HepG2 (cell line): ENCODE results near the gene ANKRD17. TPM values are rescaled to one million over a fixed set of nuclear protein-coding genes. Genes with fewer than 3 reads are reported as not detected.
"Not testable (repeated sequence)": the region's sequence is repeated elsewhere in the genome, so short reads cannot be mapped to it uniquely, and the experiment has no call there.

Experiments
- ATAC-seq: fragments of 200-7000 bp; cut with Tn5 transposase; 3 replicates; pipeline ENCODE4 v1.9.1; 2020; ENCODE audit warnings: mild to moderate bottlenecking, moderate library complexity
- BruUV-seq: library from RNA; stranded (reverse); fragments of 400-500 nt; replicated peaks from 2 replicates; lab custom pipeline; 2021; lab: Mats Ljungman, UMichigan
- CTCF ChIA-PET: fragments of 300-600 bp; formaldehyde crosslinking; extraction: SDS; loops from one replicate; lab custom pipeline; 2021; ENCODE audit warnings: low total read pairs, inconsistent platforms, low intra/inter-chr PET ratio; lab: Yijun Ruan, JAX
- POLR2A ChIA-PET: fragments of 350-600 bp; sonication (Branson Sonifier 250); formaldehyde crosslinking; loops from one replicate; lab custom pipeline; 2020; ENCODE audit warnings: antibody characterized with exemption, inconsistent platforms; lab: Yijun Ruan, JAX
- DNase-seq: peaks from one replicate; pipeline ENCODE4 v3.0.0-alpha.2; 2015; ENCODE audit warnings: low spot score
- FAIRE-seq: peaks from 3 replicates; lab custom pipeline; 2011; peaks lifted over from hg19 to GRCh38; lab: Jason Lieb, UNC
- H2AFZ ChIP-seq: one replicate; pipeline ENCODE4 v1.6.1; 2011; ENCODE audit warnings: low read length, inconsistent platforms
- H3K27ac ChIP-seq: fragments of 300-600 bp; 3 replicates; pipeline ENCODE4 v1.8.0; 2011; ENCODE audit warnings: mixed run types, mild to moderate bottlenecking, mixed read lengths, low read length, inconsistent platforms; ENCODE audit not compliant: insufficient read depth; ENCODE audit errors: extremely low read length
- H3K27me3 ChIP-seq, 2 experiments: fragments of 200-600 bp in 1 of 2; 2 replicates in 1 of 2; 3 replicates in 1 of 2; pipeline versions ENCODE4 v1.6.0 to v1.8.0; 2011; ENCODE audit warnings: low read length in 2 of 2, mild to moderate bottlenecking in 2 of 2, moderate library complexity in 2 of 2, inconsistent platforms in 1 of 2; ENCODE audit not compliant: insufficient read depth in 2 of 2, control insufficient read depth in 1 of 2
- H3K36me3 ChIP-seq, 2 experiments: fragments of 200-600 bp in 1 of 2; replicated peaks in 1 of 2; 2 replicates in 1 of 2; 3 replicates in 1 of 2; pipeline versions ENCODE4 v1.5.1 to v1.8.0; 2011; ENCODE audit warnings: low read length in 2 of 2, inconsistent platforms in 1 of 2; ENCODE audit not compliant: insufficient read depth in 2 of 2, control insufficient read depth in 1 of 2
- H3K4me1 ChIP-seq: 2 replicates; pipeline ENCODE4 v1.5.1; 2012; ENCODE audit warnings: low read length, inconsistent platforms; ENCODE audit not compliant: insufficient read depth
- H3K4me2 ChIP-seq: 2 replicates; pipeline ENCODE4 v1.6.0; 2011; ENCODE audit warnings: low read depth, low read length, inconsistent platforms
- H3K4me3 ChIP-seq, 3 experiments: fragments of 200-600 bp in 1 of 3; sonication (generic), shearing (Covaris generic) in 1 of 3; replicated peaks in 1 of 3; 2 replicates each; pipeline ENCODE4 v1.5.1; 2011 to 2016; ENCODE audit warnings: low read length in 3 of 3, inconsistent platforms in 2 of 3, low read depth in 2 of 3, mild to moderate bottlenecking in 2 of 3, control low read depth in 1 of 3, mixed read lengths in 1 of 3; ENCODE audit not compliant: insufficient read depth in 1 of 3
- H3K79me2 ChIP-seq: one replicate; pipeline ENCODE4 v1.6.1; 2011; ENCODE audit warnings: low read length, inconsistent platforms; ENCODE audit not compliant: insufficient read depth
- H3K9ac ChIP-seq: 2 replicates; pipeline ENCODE4 v1.6.0; 2011; ENCODE audit warnings: mild to moderate bottlenecking, low read depth, low read length, inconsistent platforms; ENCODE audit not compliant: insufficient read depth
- H3K9me3 ChIP-seq: 2 replicates; pipeline ENCODE4 v1.5.1; 2012; ENCODE audit warnings: mild to moderate bottlenecking, low read length
- H4K20me1 ChIP-seq: 2 replicates; pipeline ENCODE4 v1.6.0; 2011; ENCODE audit warnings: inconsistent platforms, mild to moderate bottlenecking, low read length, moderate library complexity; ENCODE audit not compliant: insufficient read depth
- ASH2L ChIP-seq: fragments of 300-600, 200-600 bp; sonication (generic); IDR thresholded peaks from 2 replicates; pipeline ENCODE4 v1.7.0; 2017; ENCODE audit warnings: low read depth, mild to moderate bottlenecking, moderate library complexity, mixed read lengths, low read length; ENCODE audit not compliant: insufficient read length
- ELF4 ChIP-seq: sonication (generic); formaldehyde crosslinking; IDR thresholded peaks from 2 replicates; pipeline ENCODE4 v1.5.0; 2020; ENCODE audit warnings: missing genetic modification reagents, mild to moderate bottlenecking, moderate library complexity, borderline replicate concordance
- PHB2 ChIP-seq: fragments of 450-650 bp; IDR thresholded peaks from 2 replicates; pipeline ENCODE4 v1.6.1; 2018; ENCODE audit not compliant: partially characterized antibody
- RAD51 ChIP-seq: fragments of 450-650 bp; IDR thresholded peaks from 2 replicates; pipeline ENCODE4 v1.6.1; 2016; ENCODE audit warnings: borderline replicate concordance
- RBM22 ChIP-seq: fragments of 200-400 bp; formaldehyde crosslinking; optimal IDR thresholded peaks from 2 replicates; pipeline ENCODE3; 2017; ENCODE audit warnings: mild to moderate bottlenecking, low read length, moderate library complexity
- ZFP36L1 ChIP-seq: sonication (generic); formaldehyde crosslinking; IDR thresholded peaks from 2 replicates; pipeline ENCODE4 v1.8.0; 2022; ENCODE audit warnings: mild to moderate bottlenecking, missing genetic modification reagents, moderate library complexity
- ZFX ChIP-seq: sonication (generic); formaldehyde crosslinking; IDR thresholded peaks from 2 replicates; pipeline ENCODE4 v1.4.0; 2020; ENCODE audit warnings: mild to moderate bottlenecking, low read depth, missing genetic modification reagents, moderate library complexity
- ZNF225 ChIP-seq: sonication (generic); formaldehyde crosslinking; IDR thresholded peaks from 2 replicates; pipeline ENCODE4 v1.4.0; 2020; ENCODE audit warnings: mild to moderate bottlenecking, missing genetic modification reagents
- ZNF430 ChIP-seq: sonication (generic); formaldehyde crosslinking; IDR thresholded peaks from 2 replicates; pipeline ENCODE4 v1.9.0; 2021; ENCODE audit warnings: mild to moderate bottlenecking, missing genetic modification reagents
- WGBS: methylation state at CpG from one replicate; pipeline ENCODE4 v1.1.6; 2017; ENCODE audit warnings: low lambda C conversion rate; 5-methylcytosine and 5-hydroxymethylcytosine counted together
- in situ Hi-C: cut with HindIII; loops from 2 replicates; pipeline ENCODE4 v1.10.0; 2017; ENCODE audit warnings: low pct_unique_long_range_greater_than_20kb; ENCODE audit not compliant: extremely low pct_ligation_motif_present
- intact Hi-C: fragments of 100-400 bp; cut with micrococcal nuclease; formaldehyde crosslinking; loops from one replicate; pipeline ENCODE4 v1.10.0; 2022; ENCODE audit not compliant: unreplicated experiment
- polyA plus RNA-seq, 8 experiments: library from polyadenylated mRNA; depleted of rRNA in 3 of 8; stranded (reverse) in 7 of 8; unstranded in 1 of 8; fragments of >200 nt; fragmentation: Illumina TruSeq in 4 of 8; extraction: Trizol in 4 of 8; gene quantifications; 2 replicates each; pipeline versions ENCODE4 v1.2.1 to v1.2.3, GENCODE V29; 2011 to 2016; ENCODE audit warnings: low read depth in 4 of 8, missing spikeins in 1 of 8, mixed read lengths in 1 of 8; ENCODE audit not compliant: insufficient read depth in 1 of 8
- total RNA-seq, 5 experiments: library from RNA; depleted of rRNA; stranded (reverse); fragments of >200 nt; fragmentation: Illumina TruSeq; extraction: Trizol; gene quantifications; 2 replicates each; pipeline ENCODE4 v1.2.3, GENCODE V29; 2016; ENCODE audit warnings: low read depth in 1 of 5
- TF ChIP-seq, protein P1 (sequence below): sonication (generic); formaldehyde crosslinking; conservative IDR thresholded peaks from 2 replicates; pipeline ENCODE4 v1.8.0; 2022; ENCODE audit warnings: low read depth, missing genetic modification reagents
- TF ChIP-seq, protein P2 (sequence below): IDR thresholded peaks from 2 replicates; pipeline ENCODE4 v1.6.1; 2016; ENCODE audit warnings: mild to moderate bottlenecking
- TF ChIP-seq, protein P3 (sequence below): IDR thresholded peaks from 2 replicates; pipeline ENCODE4 v1.6.1; 2016; ENCODE audit warnings: low read depth, control low read depth
- TF ChIP-seq, protein P4 (sequence below): sonication (generic); formaldehyde crosslinking; IDR thresholded peaks from 2 replicates; pipeline ENCODE4 v1.5.0; 2020; ENCODE audit warnings: missing genetic modification reagents, mild to moderate bottlenecking, borderline replicate concordance

ANKRD17 gene
- total and polyA plus RNA-seq, 2 of the 13 experiments (the other 11 are each of a cell fraction or from before 2014, with no cell fraction given), result 55.7 to 61.1 TPM

DNA sequence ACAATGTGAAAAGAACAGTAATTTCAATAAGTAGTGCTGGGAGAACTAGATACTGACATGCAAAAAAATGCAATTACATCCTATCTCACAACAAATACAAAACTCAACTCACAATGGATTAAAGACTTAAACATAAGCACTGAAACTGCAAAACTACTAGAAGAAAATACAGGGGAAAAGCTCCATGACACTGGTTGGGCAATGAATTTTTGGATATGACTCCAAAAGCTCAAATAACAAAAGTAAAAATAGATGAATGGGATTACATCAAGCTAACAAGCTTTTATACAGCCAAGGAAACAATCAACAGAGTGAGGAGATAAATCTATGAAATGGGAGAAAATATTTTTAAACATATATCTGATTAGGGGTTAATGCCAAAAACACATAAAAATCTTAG lies 53.1 kb downstream of the ANKRD17 start:
- POLR2A ChIA-PET, result no interaction called here

DNA sequence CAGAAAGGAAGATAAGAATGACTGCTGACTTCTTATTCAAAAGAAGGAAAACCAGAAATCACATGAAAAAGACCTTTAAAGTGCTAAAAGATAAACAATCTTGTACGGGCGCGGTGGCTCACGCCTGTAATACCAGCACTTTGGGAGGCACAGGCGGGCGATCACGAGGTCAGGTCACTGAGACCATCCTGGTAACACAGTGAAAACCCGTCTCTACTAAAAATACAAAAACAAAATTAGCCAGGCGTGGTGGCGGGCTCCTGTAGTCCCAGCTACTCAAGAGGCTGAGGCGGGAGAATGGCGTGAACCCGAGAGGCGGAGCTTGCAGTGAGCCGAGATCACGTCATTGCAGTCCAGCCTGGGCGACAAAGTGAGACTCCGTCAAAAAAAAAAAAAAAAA lies 54.6 kb downstream of the ANKRD17 start:
- intact Hi-C loops, H3K4me3 ChIP-seq, H3K9ac ChIP-seq, in situ Hi-C loops, CTCF ChIA-PET, H3K4me1 ChIP-seq, H2AFZ ChIP-seq, ATAC-seq, FAIRE-seq, H3K36me3 ChIP-seq, H3K27me3 ChIP-seq, BruUV-seq, H3K27ac ChIP-seq, H3K9me3 ChIP-seq, H3K4me2 ChIP-seq, POLR2A ChIA-PET, DNase-seq: not testable (repeated sequence)
- over 99% methylated on average over 18 of the region's 18 CpGs for WGBS
- H4K20me1 ChIP-seq, result peaks cover 46% of the 10 kb centered on the region
- peaks cover 93% of the 10 kb centered on the region for H3K79me2 ChIP-seq

More for the DNA sequence above, 53.1 kb downstream of the ANKRD17 start:
- no peaks in the 10 kb centered on the region for H3K4me1 ChIP-seq
- intact Hi-C loops (no loop called here), in situ Hi-C loops (no loop called here)
- H3K36me3 ChIP-seq, result no peaks in the 10 kb centered on the region; a peak in 1 of 5 replicates
- BruUV-seq, result no TSS peak
- peaks cover 93% of the 10 kb centered on the region for H3K79me2 ChIP-seq
- CTCF ChIA-PET, result no interaction called here
- ATAC-seq (no peak), DNase-seq (no peak), FAIRE-seq (no peak)
- H3K27me3 ChIP-seq, result no peaks in the 10 kb centered on the region
- H2AFZ ChIP-seq, result no peak overlapping the region
- no peak overlapping the region for H3K4me2 ChIP-seq
- TF ChIP-seq, protein P1, sequence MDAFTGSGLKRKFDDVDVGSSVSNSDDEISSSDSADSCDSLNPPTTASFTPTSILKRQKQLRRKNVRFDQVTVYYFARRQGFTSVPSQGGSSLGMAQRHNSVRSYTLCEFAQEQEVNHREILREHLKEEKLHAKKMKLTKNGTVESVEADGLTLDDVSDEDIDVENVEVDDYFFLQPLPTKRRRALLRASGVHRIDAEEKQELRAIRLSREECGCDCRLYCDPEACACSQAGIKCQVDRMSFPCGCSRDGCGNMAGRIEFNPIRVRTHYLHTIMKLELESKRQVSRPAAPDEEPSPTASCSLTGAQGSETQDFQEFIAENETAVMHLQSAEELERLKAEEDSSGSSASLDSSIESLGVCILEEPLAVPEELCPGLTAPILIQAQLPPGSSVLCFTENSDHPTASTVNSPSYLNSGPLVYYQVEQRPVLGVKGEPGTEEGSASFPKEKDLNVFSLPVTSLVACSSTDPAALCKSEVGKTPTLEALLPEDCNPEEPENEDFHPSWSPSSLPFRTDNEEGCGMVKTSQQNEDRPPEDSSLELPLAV (CRISPR knock-in tag), result no peak
- no peak for TF ChIP-seq RBM22
- TF ChIP-seq, protein P2, sequence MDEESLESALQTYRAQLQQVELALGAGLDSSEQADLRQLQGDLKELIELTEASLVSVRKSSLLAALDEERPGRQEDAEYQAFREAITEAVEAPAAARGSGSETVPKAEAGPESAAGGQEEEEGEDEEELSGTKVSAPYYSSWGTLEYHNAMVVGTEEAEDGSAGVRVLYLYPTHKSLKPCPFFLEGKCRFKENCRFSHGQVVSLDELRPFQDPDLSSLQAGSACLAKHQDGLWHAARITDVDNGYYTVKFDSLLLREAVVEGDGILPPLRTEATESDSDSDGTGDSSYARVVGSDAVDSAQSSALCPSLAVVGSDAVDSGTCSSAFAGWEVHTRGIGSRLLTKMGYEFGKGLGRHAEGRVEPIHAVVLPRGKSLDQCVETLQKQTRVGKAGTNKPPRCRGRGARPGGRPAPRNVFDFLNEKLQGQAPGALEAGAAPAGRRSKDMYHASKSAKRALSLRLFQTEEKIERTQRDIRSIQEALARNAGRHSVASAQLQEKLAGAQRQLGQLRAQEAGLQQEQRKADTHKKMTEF, result no peak
- no peak for TF ChIP-seq ZNF430 (CRISPR knock-in tag)
- no peak for TF ChIP-seq RAD51
- TF ChIP-seq, protein P3, sequence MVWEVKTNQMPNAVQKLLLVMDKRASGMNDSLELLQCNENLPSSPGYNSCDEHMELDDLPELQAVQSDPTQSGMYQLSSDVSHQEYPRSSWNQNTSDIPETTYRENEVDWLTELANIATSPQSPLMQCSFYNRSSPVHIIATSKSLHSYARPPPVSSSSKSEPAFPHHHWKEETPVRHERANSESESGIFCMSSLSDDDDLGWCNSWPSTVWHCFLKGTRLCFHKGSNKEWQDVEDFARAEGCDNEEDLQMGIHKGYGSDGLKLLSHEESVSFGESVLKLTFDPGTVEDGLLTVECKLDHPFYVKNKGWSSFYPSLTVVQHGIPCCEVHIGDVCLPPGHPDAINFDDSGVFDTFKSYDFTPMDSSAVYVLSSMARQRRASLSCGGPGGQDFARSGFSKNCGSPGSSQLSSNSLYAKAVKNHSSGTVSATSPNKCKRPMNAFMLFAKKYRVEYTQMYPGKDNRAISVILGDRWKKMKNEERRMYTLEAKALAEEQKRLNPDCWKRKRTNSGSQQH (CRISPR knock-in tag), result no peak
- TF ChIP-seq ZFP36L1 (CRISPR knock-in tag), result no peak
- TF ChIP-seq ZFX (CRISPR knock-in tag), result no peak
- TF ChIP-seq PHB2, result no peak
- TF ChIP-seq ASH2L, result no peak
- TF ChIP-seq ELF4 (CRISPR knock-in tag), result no peak
- no peak for TF ChIP-seq ZNF225
- TF ChIP-seq, protein P4, sequence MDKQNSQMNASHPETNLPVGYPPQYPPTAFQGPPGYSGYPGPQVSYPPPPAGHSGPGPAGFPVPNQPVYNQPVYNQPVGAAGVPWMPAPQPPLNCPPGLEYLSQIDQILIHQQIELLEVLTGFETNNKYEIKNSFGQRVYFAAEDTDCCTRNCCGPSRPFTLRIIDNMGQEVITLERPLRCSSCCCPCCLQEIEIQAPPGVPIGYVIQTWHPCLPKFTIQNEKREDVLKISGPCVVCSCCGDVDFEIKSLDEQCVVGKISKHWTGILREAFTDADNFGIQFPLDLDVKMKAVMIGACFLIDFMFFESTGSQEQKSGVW (CRISPR knock-in tag), result no peak
- H4K20me1 ChIP-seq, result peaks cover 58% of the 10 kb centered on the region
- no peak overlapping the region for H3K4me3 ChIP-seq
- H3K27ac ChIP-seq, result no peak overlapping the region
- no peaks in the 10 kb centered on the region for H3K9me3 ChIP-seq
- H3K9ac ChIP-seq, result no peak overlapping the region
